Measurements from ENCODE around the gene RTL10. TPM values are rescaled to one million over a fixed set of nuclear protein-coding genes. Genes with fewer than 3 reads are reported as not detected.
A peak's percentile ranks its signal among the peaks of the same experiment; 100 is the strongest.

The RTL10 gene
- total and polyA plus RNA-seq, 2 of the 13 experiments (the other 11 are each of a cell fraction or from before 2014, with no cell fraction given), result 14.1 to 15.8 TPM

- TF ChIP-seq KLF15 (CRISPR knock-in tag; IDR thresholded peaks at IDR 0.05; ENCODE audit: borderline replicate concordance), result no peak
- no peak for TF ChIP-seq BATF2 (CRISPR knock-in tag; IDR thresholded peaks at IDR 0.05)
- peak; percentile 31; the same call in 1 of the 2 replicates for TF ChIP-seq KDM5B (CRISPR knock-in tag; IDR thresholded peaks at IDR 0.05; ENCODE audit: borderline replicate concordance)
- no peak for TF ChIP-seq ZNF713 (CRISPR knock-in tag; IDR thresholded peaks at IDR 0.05)
- peak; percentile 56; the same call in 1 of the 2 replicates for TF ChIP-seq ZNF292 (CRISPR knock-in tag; IDR thresholded peaks at IDR 0.05; ENCODE audit: borderline replicate concordance, low read depth)
- no peak for TF ChIP-seq ZNF34 (CRISPR knock-in tag; IDR thresholded peaks at IDR 0.05; ENCODE audit: borderline replicate concordance)
- no peak for TF ChIP-seq DZIP1 (CRISPR knock-in tag; IDR thresholded peaks at IDR 0.05)
- TF ChIP-seq HIC2 (CRISPR knock-in tag; IDR thresholded peaks at IDR 0.05; ENCODE audit: low read depth), result peak; percentile 92; the same call in 1 of the 2 replicates
- no peak; the same call in 1 of the 2 replicates for TF ChIP-seq ZMYM3 (CRISPR knock-in tag; IDR thresholded peaks at IDR 0.05)
- TF ChIP-seq ZNF740 (CRISPR knock-in tag; IDR thresholded peaks at IDR 0.05), result no peak
- no peak for TF ChIP-seq NFAT5 (CRISPR knock-in tag; IDR thresholded peaks at IDR 0.05)
- TF ChIP-seq ZC3H4 (CRISPR knock-in tag; IDR thresholded peaks at IDR 0.05; ENCODE audit: borderline replicate concordance), result no peak
- TF ChIP-seq ISX (CRISPR knock-in tag; conservative IDR thresholded peaks at IDR 0.05), result no peak
- TF ChIP-seq RBM39 (IDR thresholded peaks at IDR 0.05; ENCODE audit: low read depth, low read length, poor library complexity, severe bottlenecking), result no peak
- TF ChIP-seq ZNF230 (CRISPR knock-in tag; IDR thresholded peaks at IDR 0.05), result no peak
- TF ChIP-seq NRL (CRISPR knock-in tag; IDR thresholded peaks at IDR 0.05; ENCODE audit: borderline replicate concordance), result peak; percentile 72
- TF ChIP-seq ZKSCAN1 (IDR thresholded peaks at IDR 0.05; ENCODE audit: low read length), result no peak; the same call in 1 of the 2 replicates
- no peak for TF ChIP-seq ZNF570 (CRISPR knock-in tag; IDR thresholded peaks at IDR 0.05; ENCODE audit: borderline replicate concordance)
Measured at GRCh38 chr22:19898831-19899567, 44.3 kb upstream of the RTL10 start (continued).

Measured in HepG2 (cell line).